PFSK-1 (cell line): ENCODE measurements around the gene LGR4.

Experiments
- FOXP2 ChIP-seq: optimal IDR thresholded peaks from 2 replicates; pipeline ENCODE3; 2011; ENCODE audit warnings: borderline replicate concordance, control low read depth, inconsistent platforms; ENCODE audit not compliant: insufficient read depth; ENCODE audit errors: extremely low read length, extremely low read depth
- POLR2AphosphoS5 ChIP-seq: IDR thresholded peaks from 2 replicates; pipeline ENCODE4 v1.6.1; 2012; ENCODE audit warnings: low read depth, mild to moderate bottlenecking, control low read depth, low read length, moderate library complexity
- REST ChIP-seq, 2 experiments: IDR thresholded peaks; 2 replicates each; pipeline versions ENCODE4 v1.6.1 to v1.8.0; 2011 to 2012; ENCODE audit warnings: low read depth in 2 of 2, low read length in 2 of 2, control low read depth in 1 of 2, inconsistent platforms in 1 of 2, mild to moderate bottlenecking in 1 of 2, moderate library complexity in 1 of 2; ENCODE audit not compliant: insufficient read depth in 1 of 2
- SIN3A ChIP-seq: IDR thresholded peaks from 2 replicates; pipeline ENCODE4 v1.6.1; 2012; ENCODE audit warnings: mild to moderate bottlenecking, low read length, moderate library complexity, borderline replicate concordance; ENCODE audit not compliant: insufficient read depth
- TAF1 ChIP-seq: IDR thresholded peaks from 2 replicates; pipeline ENCODE4 v1.6.1; 2012; ENCODE audit warnings: low read length, control low read depth, borderline replicate concordance; ENCODE audit not compliant: insufficient read depth

Gene LGR4

DNA sequence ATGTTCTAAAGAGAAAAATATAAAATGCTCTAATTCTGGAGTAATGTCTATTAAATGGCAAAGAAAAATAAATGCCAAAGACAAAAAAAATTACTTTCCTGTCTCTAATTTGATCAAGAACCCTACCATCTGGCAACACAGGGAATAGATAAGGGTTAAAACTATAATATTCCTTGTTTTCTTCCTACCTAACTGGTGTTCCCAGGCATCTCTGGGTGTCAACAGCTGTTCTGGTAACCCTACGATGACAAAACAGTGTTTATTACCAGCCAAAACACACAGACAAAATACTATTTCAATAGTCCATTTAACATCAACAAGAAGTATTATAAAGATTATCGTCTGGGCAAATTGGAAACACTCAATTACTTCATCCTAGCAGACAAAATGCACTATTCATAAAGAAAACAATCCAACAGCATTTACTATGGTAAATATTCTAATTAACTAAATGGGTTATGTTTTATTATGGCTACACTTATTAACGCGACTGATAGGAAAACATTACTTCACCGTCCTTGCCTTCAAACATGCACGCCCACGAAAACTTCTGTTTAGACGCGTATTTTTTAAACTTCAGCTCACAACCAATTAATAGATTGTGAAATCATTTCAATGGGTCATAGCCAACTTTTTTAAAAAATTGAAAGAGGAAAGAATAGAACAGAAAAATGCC is 50.6 kb downstream of the LGR4 start:
- TF ChIP-seq TAF1 = no peak
- TF ChIP-seq FOXP2 = no peak
- no peak for TF ChIP-seq REST (IDR thresholded peaks at IDR 0.05; ENCODE audit: insufficient read depth in 1 of 2, low read depth in 2 of 2, low read length in 2 of 2)
- TF ChIP-seq SIN3A = no peak
- no peak for TF ChIP-seq POLR2AphosphoS5

GRCh38 chr11:27420722-27421572 is 51.6 kb downstream of the LGR4 start:
- TF ChIP-seq REST (IDR thresholded peaks at IDR 0.05; ENCODE audit: insufficient read depth in 1 of 2, low read depth in 2 of 2, low read length in 2 of 2) (no peak), POLR2AphosphoS5 (no peak; the same call in 1 of the 2 replicates), FOXP2 (no peak), SIN3A (no peak), TAF1 (no peak)

GRCh38 chr11:27420217-27420616 is 52.4 kb downstream of the LGR4 start:
- TF ChIP-seq FOXP2 (no peak), POLR2AphosphoS5 (no peak), REST (IDR thresholded peaks at IDR 0.05; ENCODE audit: insufficient read depth in 1 of 2, low read depth in 2 of 2, low read length in 2 of 2) (no peak), TAF1 (no peak), SIN3A (no peak)

GRCh38 chr11:27418356-27418755 is 54.2 kb downstream of the LGR4 start:
- TF ChIP-seq FOXP2 (no peak), TAF1 (no peak), SIN3A (no peak), POLR2AphosphoS5 (no peak), REST (IDR thresholded peaks at IDR 0.05; ENCODE audit: insufficient read depth in 1 of 2, low read depth in 2 of 2, low read length in 2 of 2) (no peak)
